Transverse colon (tissue), 4 donors: ENCODE results near the gene CASTOR1.

Source experiments
- CTCF ChIP-seq, 5 experiments: fragments of 200-600 bp in 3 of 5; fragments of 450-650 bp in 2 of 5; sonication (generic) in 3 of 5; IDR thresholded peaks; 1 replicate in 2 of 5; 2 replicates in 3 of 5; pipeline ENCODE4 v1.5.1; 2016 to 2017; ENCODE audit warnings: antibody characterized with exemption in 5 of 5, inconsistent platforms in 3 of 5, mild to moderate bottlenecking in 2 of 5, moderate library complexity in 1 of 5
- EP300 ChIP-seq: sonication (generic); formaldehyde crosslinking; IDR thresholded peaks from one replicate; pipeline ENCODE4 v1.6.1; 2017; ENCODE audit warnings: antibody characterized with exemption, low read depth
- POLR2A ChIP-seq: fragments of 450-650 bp; IDR thresholded peaks from one replicate; pipeline ENCODE4 v1.6.1; 2016; ENCODE audit warnings: antibody characterized with exemption, mild to moderate bottlenecking, moderate library complexity
- POLR2AphosphoS5 ChIP-seq, 3 donors: sonication (generic); formaldehyde crosslinking; IDR thresholded peaks; one replicate each; pipeline ENCODE4 v1.6.1; 2016; ENCODE audit warnings: antibody characterized with exemption in 3 of 3

GRCh38 chr22:30315962-30316576 is 26.8 kb upstream of the CASTOR1 start:
- TF ChIP-seq CTCF (IDR thresholded peaks at IDR 0.05): no peak
- no peak for TF ChIP-seq POLR2AphosphoS5 (IDR thresholded peaks at IDR 0.05)
- TF ChIP-seq EP300: no peak
- no peak for TF ChIP-seq POLR2A
